ENCODE data around the gene TMCC3.

TMCC3 gene

GRCh38 chr12:94525951-94526350, 124.4 kb downstream of the TMCC3 start:
- no peaks in the 10 kb centered on the region for H3K9me3 ChIP-seq (ENCODE audit: control insufficient read depth, insufficient read depth, low read length)
- no peaks in the 10 kb centered on the region for H3K36me3 ChIP-seq (ENCODE audit: control insufficient read depth, insufficient read depth, low read length)
- H3K27me3 ChIP-seq (ENCODE audit: control insufficient read depth, insufficient read depth, low read length) = no peaks in the 10 kb centered on the region
- H3K27ac ChIP-seq (ENCODE audit: low read depth, low read length) = no peak overlapping the region
- H3K9ac ChIP-seq (ENCODE audit: low read depth, low read length) = no peak overlapping the region
- no peak overlapping the region for H3K4me3 ChIP-seq (ENCODE audit: low read depth, low read length)
- no peaks in the 10 kb centered on the region for H3K4me1 ChIP-seq (ENCODE audit: control insufficient read depth, insufficient read depth, low read length)
